Ascending aorta (tissue), 2 donors: ENCODE measurements around the gene PIN1. TPM values are rescaled to one million over a fixed set of nuclear protein-coding genes. Genes with fewer than 3 reads are reported as not detected.
"Not testable (repeated sequence)": the region's sequence is repeated elsewhere in the genome, so short reads cannot be mapped to it uniquely, and the experiment has no call there.

ENCODE experiments used
- DNase-seq, 2 donors: peaks; one replicate each; pipeline ENCODE4 v3.0.0-alpha.2; 2019; ENCODE audit warnings: low spot score in 2 of 2
- H3K27ac ChIP-seq, 2 donors: fragments of 200-600 bp; sonication (generic); one replicate each; pipeline ENCODE4 v1.5.1; 2016 to 2017; ENCODE audit warnings: mild to moderate bottlenecking in 1 of 2
- H3K27me3 ChIP-seq: fragments of 200-600 bp; sonication (generic); one replicate; pipeline ENCODE4 v1.5.1; 2017
- H3K36me3 ChIP-seq, 2 donors: fragments of 200-600 bp; sonication (generic); one replicate each; pipeline ENCODE4 v1.5.1; 2016
- H3K4me1 ChIP-seq, 2 donors: fragments of 200-600 bp; sonication (generic); one replicate each; pipeline ENCODE4 v1.5.1; 2016 to 2017; ENCODE audit warnings: mild to moderate bottlenecking in 1 of 2
- H3K4me3 ChIP-seq, 2 donors: fragments of 200-600 bp; sonication (generic); one replicate each; pipeline ENCODE4 v1.5.1; 2016 to 2017; ENCODE audit warnings: mild to moderate bottlenecking in 1 of 2
- H3K9me3 ChIP-seq, 2 donors: fragments of 200-600 bp; sonication (generic); one replicate each; pipeline ENCODE4 v1.5.1; 2016
- intact Hi-C: fragments of 100-400 bp; cut with DNase I; formaldehyde crosslinking; loops from one replicate; pipeline ENCODE4 v1.15.1; 2023
- total RNA-seq: library from RNA; depleted of rRNA; stranded (reverse); fragments of >200 nt; gene quantifications from one replicate; pipeline ENCODE4 v1.1.0, GENCODE V29; 2016
- TF ChIP-seq, protein P1 (sequence below), 3 experiments: fragments of 200-600 bp in 2 of 3; fragments of 450-650 bp in 1 of 3; sonication (generic) in 2 of 3; IDR thresholded peaks; one replicate each; pipeline ENCODE4 v1.5.1; 2016 to 2019; ENCODE audit warnings: antibody characterized with exemption in 3 of 3, mild to moderate bottlenecking in 1 of 3, moderate library complexity in 1 of 3

Gene PIN1
- 50.7 TPM for total RNA-seq

DNA sequence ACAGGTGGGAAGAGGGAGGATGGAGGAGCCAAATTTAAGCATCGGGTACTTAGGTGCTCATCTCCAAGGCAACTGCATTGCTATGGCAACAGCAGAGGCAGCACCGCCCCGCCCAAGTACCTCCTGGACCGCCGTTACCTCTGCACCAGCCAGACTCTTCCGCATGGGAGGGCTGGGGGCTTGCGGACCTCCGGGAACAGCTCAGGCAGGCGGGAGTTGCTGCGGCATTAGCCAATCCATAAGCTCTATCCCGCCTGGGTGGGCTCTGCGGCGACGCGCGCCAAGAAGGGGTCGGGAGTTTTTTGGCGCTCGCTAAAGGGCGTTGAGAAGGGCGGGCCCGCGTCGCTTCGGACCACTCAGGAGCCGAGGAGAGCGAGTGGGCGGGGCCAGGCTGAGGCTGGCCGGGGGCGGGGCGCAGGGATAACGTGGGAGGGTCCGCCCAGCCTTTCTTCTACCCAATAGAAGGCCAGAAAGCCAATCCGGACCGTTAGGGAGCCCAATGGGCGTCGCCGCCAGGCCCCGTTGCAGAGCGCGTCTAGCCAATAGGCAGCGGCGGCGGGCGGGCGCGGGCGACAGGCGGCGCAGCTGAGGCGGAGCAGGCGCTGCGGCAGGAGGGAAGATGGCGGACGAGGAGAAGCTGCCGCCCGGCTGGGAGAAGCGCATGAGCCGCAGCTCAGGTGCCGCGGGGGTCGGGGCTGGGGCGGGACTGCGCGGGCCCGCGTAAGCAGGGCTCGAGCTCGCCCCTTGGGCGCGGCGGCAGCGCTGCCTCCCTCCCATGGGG lies at the start of gene PIN1:
TSS of gene PIN1 (plus strand) at position 593 of the 781 bp plus-strand sequence. CDS start at position 620, 27 bp downstream.
- Histone ChIP-seq H3K27me3 (no peaks in the 10 kb centered on the region), H3K27ac (peak within 1 kb of the TSS; percentile 73 to 74), H3K4me3 (peak within 1 kb of the TSS; percentile 84 to 96), H3K9me3 (no peaks in the 10 kb centered on the region), H3K36me3 (peaks cover 17 to 24% of the 10 kb centered on the region in 2 donors), H3K4me1 (peaks cover 8 to 9% of the 10 kb centered on the region in 2 donors)
- TF ChIP-seq, protein P1, sequence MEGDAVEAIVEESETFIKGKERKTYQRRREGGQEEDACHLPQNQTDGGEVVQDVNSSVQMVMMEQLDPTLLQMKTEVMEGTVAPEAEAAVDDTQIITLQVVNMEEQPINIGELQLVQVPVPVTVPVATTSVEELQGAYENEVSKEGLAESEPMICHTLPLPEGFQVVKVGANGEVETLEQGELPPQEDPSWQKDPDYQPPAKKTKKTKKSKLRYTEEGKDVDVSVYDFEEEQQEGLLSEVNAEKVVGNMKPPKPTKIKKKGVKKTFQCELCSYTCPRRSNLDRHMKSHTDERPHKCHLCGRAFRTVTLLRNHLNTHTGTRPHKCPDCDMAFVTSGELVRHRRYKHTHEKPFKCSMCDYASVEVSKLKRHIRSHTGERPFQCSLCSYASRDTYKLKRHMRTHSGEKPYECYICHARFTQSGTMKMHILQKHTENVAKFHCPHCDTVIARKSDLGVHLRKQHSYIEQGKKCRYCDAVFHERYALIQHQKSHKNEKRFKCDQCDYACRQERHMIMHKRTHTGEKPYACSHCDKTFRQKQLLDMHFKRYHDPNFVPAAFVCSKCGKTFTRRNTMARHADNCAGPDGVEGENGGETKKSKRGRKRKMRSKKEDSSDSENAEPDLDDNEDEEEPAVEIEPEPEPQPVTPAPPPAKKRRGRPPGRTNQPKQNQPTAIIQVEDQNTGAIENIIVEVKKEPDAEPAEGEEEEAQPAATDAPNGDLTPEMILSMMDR (IDR thresholded peaks at IDR 0.05): peak; percentile 66 to 77 (median 68)
- intact Hi-C loops: loop anchor here (1.0 kb wide), 3 partner anchors 8 to 43 kb away; partner anchors contain the start of genes FBXL12 and UBL5
- DNase-seq: peak; percentile 97 to 100

DNA sequence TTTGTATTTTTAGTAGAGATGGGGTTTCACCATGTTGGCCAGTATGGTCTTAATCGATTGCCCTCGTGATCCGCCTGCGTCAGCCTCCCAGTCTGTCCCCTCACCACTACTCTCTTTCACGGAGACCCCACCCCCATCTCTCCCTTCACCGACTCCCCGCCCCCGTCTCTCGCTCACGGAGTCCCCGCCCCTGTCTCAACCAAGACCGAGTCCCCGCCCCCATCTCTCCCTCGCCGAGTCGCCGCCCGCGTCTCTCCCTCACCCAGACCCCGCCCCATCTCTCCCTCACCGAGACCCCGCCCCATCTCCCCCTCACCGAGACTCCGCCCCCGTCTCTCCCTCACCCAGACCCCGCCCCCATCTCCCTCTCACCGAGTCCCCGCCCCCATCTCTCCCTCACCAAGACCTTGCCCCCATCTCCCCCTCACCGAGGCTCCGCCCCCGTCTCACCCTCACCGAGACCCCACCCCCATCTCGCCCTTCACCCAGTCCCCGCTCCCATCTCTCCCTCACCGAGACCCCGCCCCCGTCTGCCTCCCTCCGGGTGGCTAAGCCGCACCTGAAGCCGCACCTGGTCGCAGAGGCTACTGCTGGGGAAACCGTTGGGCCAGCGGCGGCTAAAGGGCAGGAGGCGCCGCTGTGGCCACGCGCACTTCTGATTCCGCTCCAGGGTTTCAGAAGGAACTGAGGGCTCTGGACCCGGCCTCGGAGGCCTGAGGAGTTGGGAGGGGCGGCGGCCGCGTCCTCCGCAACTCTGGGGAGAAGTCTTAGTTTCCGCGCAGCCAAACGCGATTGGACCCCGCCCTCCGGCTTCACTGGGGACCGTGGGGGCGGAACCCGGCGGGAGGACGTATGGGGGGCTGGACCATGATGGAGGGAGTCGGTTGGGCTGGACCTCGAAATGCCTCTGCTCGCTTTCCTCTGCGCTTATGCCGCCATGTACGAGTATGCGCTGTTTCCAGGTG lies 49.5 kb upstream of the PIN1 start:
- H3K36me3 ChIP-seq: no peaks in the 10 kb centered on the region
- intact Hi-C loops: loop anchor here (1.0 to 10.0 kb wide), 5 partner anchors 17 to 1861 kb away; partner anchors contain the start of genes CTXN1, FBXL12, MBD3L1 and SNAPC2
- peaks cover 0 to 6% of the 10 kb centered on the region in 2 donors for H3K4me1 ChIP-seq
- peak overlapping the region; percentile 98 for H3K27ac ChIP-seq
- no peaks in the 10 kb centered on the region for H3K27me3 ChIP-seq
- peak overlapping the region; percentile 74 to 78 for H3K4me3 ChIP-seq
- peak; percentile 87 to 98 for DNase-seq
- peaks cover 0 to under 1% of the 10 kb centered on the region in 2 donors for H3K9me3 ChIP-seq
- TF ChIP-seq, protein P1 (IDR thresholded peaks at IDR 0.05): no peak

DNA sequence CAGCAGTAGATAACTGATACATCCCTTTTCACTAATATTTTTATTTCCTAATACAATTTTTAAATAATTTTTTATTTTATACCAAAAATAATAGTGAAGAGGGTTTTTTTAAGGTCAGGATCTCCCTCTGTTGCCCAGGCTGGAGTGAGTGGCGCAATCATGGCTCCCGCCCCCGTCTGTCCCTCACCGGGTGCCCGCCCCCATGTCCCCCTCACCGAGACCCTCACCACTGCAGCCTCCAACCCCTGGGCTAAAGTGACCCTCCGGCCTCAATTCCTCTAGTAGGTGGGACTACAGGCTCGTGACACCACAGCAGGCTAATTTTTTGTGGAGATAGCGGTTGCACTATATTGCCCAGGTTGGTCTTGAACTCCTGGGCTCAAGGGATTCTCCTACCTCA lies 48.8 kb upstream of the PIN1 start:
- intact Hi-C loops: loop anchor here (10.0 kb wide), 1 partner anchor 1862 kb away; the partner anchor contains the start of genes CTXN1 and SNAPC2
- DNase-seq: no peak
- peak overlapping the region; percentile 98 for H3K27ac ChIP-seq

DNA sequence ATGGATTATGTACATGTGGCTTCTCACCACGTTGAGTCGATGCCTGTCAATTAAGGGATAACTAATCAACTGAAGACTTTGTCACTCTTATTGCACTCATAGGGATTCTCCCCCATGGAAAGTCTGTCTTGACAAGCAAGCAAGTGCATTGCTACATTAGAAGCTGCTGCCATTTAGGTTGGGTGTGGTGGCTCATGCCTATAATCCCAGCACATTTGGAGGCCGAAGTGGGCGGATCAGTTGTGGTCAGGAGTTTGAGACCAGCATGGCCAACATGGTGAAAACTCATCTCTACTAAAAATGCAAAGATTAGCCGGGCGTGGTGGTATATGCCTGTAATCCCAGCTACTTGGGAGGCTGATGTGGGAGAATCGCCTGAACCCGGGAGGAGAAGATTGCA lies 48.3 kb upstream of the PIN1 start:
- no peak for DNase-seq
- H3K4me3 ChIP-seq: peak overlapping the region in 1 of 2 donors; percentile 78
- no peaks in the 10 kb centered on the region for H3K27me3 ChIP-seq
- TF ChIP-seq, protein P1 (IDR thresholded peaks at IDR 0.05): no peak
- no peaks in the 10 kb centered on the region for H3K36me3 ChIP-seq
- intact Hi-C loops: loop anchor here (10.0 kb wide), 1 partner anchor 1862 kb away; the partner anchor contains the start of genes CTXN1 and SNAPC2
- H3K4me1 ChIP-seq: peaks cover 0 to 9% of the 10 kb centered on the region in 2 donors
- no peaks in the 10 kb centered on the region for H3K9me3 ChIP-seq
- peak overlapping the region; percentile 98 for H3K27ac ChIP-seq

More for the DNA sequence above, 48.8 kb upstream of the PIN1 start:
- peaks cover 0 to 9% of the 10 kb centered on the region in 2 donors for H3K4me1 ChIP-seq
- no peaks in the 10 kb centered on the region for H3K9me3 ChIP-seq
- peak overlapping the region; percentile 74 to 78 for H3K4me3 ChIP-seq
- no peaks in the 10 kb centered on the region for H3K27me3 ChIP-seq
- TF ChIP-seq, protein P1 (IDR thresholded peaks at IDR 0.05): no peak
- H3K36me3 ChIP-seq: no peaks in the 10 kb centered on the region

DNA sequence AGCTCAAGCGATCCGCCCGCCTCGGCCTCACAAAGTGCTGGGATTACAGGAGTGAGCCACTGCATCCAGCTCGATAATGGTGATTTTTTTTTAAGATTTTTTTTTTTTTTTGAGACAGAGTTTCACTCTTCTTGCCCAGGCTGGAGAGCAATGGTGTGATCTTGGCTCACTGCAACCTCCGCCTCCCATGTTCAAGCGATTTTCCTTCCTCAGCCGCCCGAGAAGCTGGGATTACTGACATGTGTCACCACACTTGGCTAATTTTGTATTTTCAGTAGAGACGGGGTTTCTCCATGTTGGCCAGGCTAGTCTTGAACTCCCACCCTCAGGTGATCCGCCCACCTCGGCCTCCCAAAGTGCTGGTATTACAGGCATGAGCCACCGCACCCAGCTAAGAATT lies 46.5 kb upstream of the PIN1 start:
- H3K27ac ChIP-seq, DNase-seq, H3K9me3 ChIP-seq, H3K4me3 ChIP-seq, H3K36me3 ChIP-seq, H3K4me1 ChIP-seq, H3K27me3 ChIP-seq: not testable (repeated sequence)
- intact Hi-C loops: loop anchor here (10.0 kb wide), 1 partner anchor 1864 kb away; the partner anchor contains the start of genes CTXN1 and SNAPC2
